ENCODE measurements around the gene FOXO3.
"Not testable (repeated sequence)": the region's sequence is repeated elsewhere in the genome, so short reads cannot be mapped to it uniquely, and the experiment has no call there.

GRCh38 chr6:108681721-108682120 is 121.0 kb downstream of the FOXO3 start:
- TF ChIP-seq EZH2phosphoT487 (IDR thresholded peaks at IDR 0.05; ENCODE audit: insufficient read depth, low read depth); EZH2 (IDR thresholded peaks at IDR 0.05; ENCODE audit: insufficient read depth, poor library complexity, severe bottlenecking): not testable (repeated sequence)

Data from GM23248 (cell line).